ENCODE data around the gene FBXO28. TPM values are rescaled to one million over a fixed set of nuclear protein-coding genes. Genes with fewer than 3 reads are reported as not detected.

Gene FBXO28
- total and polyA plus RNA-seq, 2 donors (not counting 1 experiment from before 2014, with no cell fraction given) = 25.3 to 34.3 TPM

- H3K4me2 ChIP-seq (ENCODE audit: extremely low read depth, insufficient read depth, low read length) = no peak overlapping the region
- H4K20me1 ChIP-seq (ENCODE audit: control insufficient read depth, extremely low read depth, insufficient read depth, low read length) = no peaks in the 10 kb centered on the region
- no peak overlapping the region for H3K27ac ChIP-seq (ENCODE audit: insufficient read depth, low read length)
- no peaks in the 10 kb centered on the region for H3K79me2 ChIP-seq (ENCODE audit: control insufficient read depth, insufficient read depth, low read length)
- no peak for DNase-seq (ENCODE audit: low read depth in 2 of 2)
- H3K9ac ChIP-seq (ENCODE audit: insufficient read depth, low read length) = no peak overlapping the region
- no peaks in the 10 kb centered on the region for H3K27me3 ChIP-seq (ENCODE audit: control insufficient read depth, insufficient read depth, low read length)
- no peak overlapping the region for H2AFZ ChIP-seq (ENCODE audit: low read length)
- H3K9me3 ChIP-seq (ENCODE audit: control insufficient read depth, insufficient read depth, low read depth, low read length) = no peaks in the 10 kb centered on the region
- H3K36me3 ChIP-seq (ENCODE audit: control insufficient read depth, insufficient read depth, low read length) = no peaks in the 10 kb centered on the region
- H3K4me3 ChIP-seq (replicated peaks in 1 of 4; ENCODE audit: control extremely low read depth in 1 of 4, insufficient read depth in 1 of 4, low read depth in 3 of 4, low read length in 4 of 4) = no peak overlapping the region
- peaks cover 3% of the 10 kb centered on the region for H3K4me1 ChIP-seq (ENCODE audit: control insufficient read depth, extremely low read depth, insufficient read depth, low read length)
- TF ChIP-seq EZH2 (IDR thresholded peaks at IDR 0.05; ENCODE audit: low read length, missing control alignments) (no peak), CTCF (conservative IDR thresholded peaks at IDR 0.05 in 1 of 2, IDR thresholded peaks at IDR 0.05 in 1 of 2; ENCODE audit: low read depth in 1 of 2, low read length in 2 of 2) (no peak)
Observed at GRCh38 chr1:224107282-224107625, 6.7 kb upstream of the FBXO28 start.

GRCh38 chr1:224108991-224109390 lies 4.9 kb upstream of the FBXO28 start:
- TF ChIP-seq CTCF (conservative IDR thresholded peaks at IDR 0.05 in 1 of 2, IDR thresholded peaks at IDR 0.05 in 1 of 2; ENCODE audit: low read depth in 1 of 2, low read length in 2 of 2) = no peak
- no peak for TF ChIP-seq EZH2 (IDR thresholded peaks at IDR 0.05; ENCODE audit: low read length, missing control alignments)
- H3K4me2 ChIP-seq (ENCODE audit: extremely low read depth, insufficient read depth, low read length) = no peak overlapping the region

GRCh38 chr1:224109981-224110380 lies 3.9 kb upstream of the FBXO28 start:
- TF ChIP-seq CTCF (conservative IDR thresholded peaks at IDR 0.05 in 1 of 2, IDR thresholded peaks at IDR 0.05 in 1 of 2; ENCODE audit: low read depth in 1 of 2, low read length in 2 of 2) (no peak), EZH2 (IDR thresholded peaks at IDR 0.05; ENCODE audit: low read length, missing control alignments) (no peak)
- no peak overlapping the region for H3K27ac ChIP-seq (ENCODE audit: insufficient read depth, low read length)
- H3K4me3 ChIP-seq (replicated peaks in 1 of 4; ENCODE audit: control extremely low read depth in 1 of 4, insufficient read depth in 1 of 4, low read depth in 3 of 4, low read length in 4 of 4) = no peak overlapping the region
- no peak overlapping the region for H3K9ac ChIP-seq (ENCODE audit: insufficient read depth, low read length)
- no peaks in the 10 kb centered on the region for H3K36me3 ChIP-seq (ENCODE audit: control insufficient read depth, insufficient read depth, low read length)
- no peak overlapping the region for H3K4me2 ChIP-seq (ENCODE audit: extremely low read depth, insufficient read depth, low read length)
- no peaks in the 10 kb centered on the region for H3K9me3 ChIP-seq (ENCODE audit: control insufficient read depth, insufficient read depth, low read depth, low read length)
- peaks cover 13% of the 10 kb centered on the region for H3K79me2 ChIP-seq (ENCODE audit: control insufficient read depth, insufficient read depth, low read length)
- H3K27me3 ChIP-seq (ENCODE audit: control insufficient read depth, insufficient read depth, low read length) = no peaks in the 10 kb centered on the region
- H4K20me1 ChIP-seq (ENCODE audit: control insufficient read depth, extremely low read depth, insufficient read depth, low read length) = no peaks in the 10 kb centered on the region
- H3K4me1 ChIP-seq (ENCODE audit: control insufficient read depth, extremely low read depth, insufficient read depth, low read length) = peaks cover 3% of the 10 kb centered on the region
- H2AFZ ChIP-seq (ENCODE audit: low read length) = no peak overlapping the region
- DNase-seq (ENCODE audit: low read depth in 2 of 2) = no peak

More at GRCh38 chr1:224108991-224109390, 4.9 kb upstream of the FBXO28 start:
- Histone ChIP-seq H3K27ac (ENCODE audit: insufficient read depth, low read length) (no peak overlapping the region), H3K27me3 (ENCODE audit: control insufficient read depth, insufficient read depth, low read length) (no peaks in the 10 kb centered on the region), H2AFZ (ENCODE audit: low read length) (no peak overlapping the region), H3K36me3 (ENCODE audit: control insufficient read depth, insufficient read depth, low read length) (no peaks in the 10 kb centered on the region), H3K4me3 (replicated peaks in 1 of 4; ENCODE audit: control extremely low read depth in 1 of 4, insufficient read depth in 1 of 4, low read depth in 3 of 4, low read length in 4 of 4) (no peak overlapping the region), H3K79me2 (ENCODE audit: control insufficient read depth, insufficient read depth, low read length) (peaks cover 4% of the 10 kb centered on the region), H3K9me3 (ENCODE audit: control insufficient read depth, insufficient read depth, low read depth, low read length) (no peaks in the 10 kb centered on the region), H4K20me1 (ENCODE audit: control insufficient read depth, extremely low read depth, insufficient read depth, low read length) (no peaks in the 10 kb centered on the region), H3K9ac (ENCODE audit: insufficient read depth, low read length) (no peak overlapping the region), H3K4me1 (ENCODE audit: control insufficient read depth, extremely low read depth, insufficient read depth, low read length) (peaks cover 3% of the 10 kb centered on the region)
- DNase-seq (ENCODE audit: low read depth in 2 of 2) = no peak
